Posterior vena cava (tissue), 2 donors: ENCODE measurements around the gene SYT8. TPM values are rescaled to one million over a fixed set of nuclear protein-coding genes. Genes with fewer than 3 reads are reported as not detected.

Source experiments
- DNase-seq: peaks from one replicate; pipeline ENCODE4 v3.0.0-alpha.2; 2020; ENCODE audit warnings: low spot score
- intact Hi-C, 2 donors: fragments of 100-400 bp; cut with DNase I; formaldehyde crosslinking; loops; one replicate each; pipeline versions ENCODE4 v1.14.1 to v1.14.2; 2022 to 2023
- total RNA-seq, 2 donors: library from RNA; stranded (reverse); fragmentation: NEBNext Ultra II Directional; extraction: Animal tissue kit (Norgen Biotek cat#: 25700); gene quantifications; one replicate each; pipeline ENCODE4 v1.2.1, GENCODE V29; 2021
- donor health status: DM: yes; HTN: yes; CAD: no.
- donor health status: DM: yes; HTN: yes; CAD: no.

Gene SYT8
- total RNA-seq, 2 donors from 2014 or later = not detected

- intact Hi-C loops = loop anchor here (5.0 kb wide), 2 partner anchors 312 to 317 kb away; no protein-coding TSS in a partner anchor
- DNase-seq = no peak
Observed at GRCh38 chr11:1839924-1840779, 5.4 kb downstream of the SYT8 start.

GRCh38 chr11:1840780-1841480 lies 6.1 kb downstream of the SYT8 start:
- intact Hi-C loops = no loop called here
- no peak for DNase-seq

GRCh38 chr11:1841511-1842148 lies 6.8 kb downstream of the SYT8 start:
- intact Hi-C loops = no loop called here
- no peak for DNase-seq

GRCh38 chr11:1842149-1843097 lies 7.6 kb downstream of the SYT8 start:
- no peak for DNase-seq
- intact Hi-C loops = no loop called here

GRCh38 chr11:1843098-1843473 lies 8.3 kb downstream of the SYT8 start:
- intact Hi-C loops = no loop called here
- DNase-seq = no peak

GRCh38 chr11:1843796-1844195 lies 9.0 kb downstream of the SYT8 start:
- no peak for DNase-seq
- intact Hi-C loops = no loop called here

GRCh38 chr11:1844221-1845094 lies 9.7 kb downstream of the SYT8 start:
- no peak for DNase-seq
- intact Hi-C loops = no loop called here

- intact Hi-C loops = no loop called here
- no peak for DNase-seq
Observed at GRCh38 chr11:1845095-1845429, 10.3 kb downstream of the SYT8 start.

- DNase-seq = no peak
- intact Hi-C loops = no loop called here
Observed at GRCh38 chr11:1845561-1846452, 11.0 kb downstream of the SYT8 start.

GRCh38 chr11:1846453-1846932 lies 11.7 kb downstream of the SYT8 start:
- intact Hi-C loops = no loop called here
- DNase-seq = no peak

- intact Hi-C loops = no loop called here
- DNase-seq = no peak
Observed at GRCh38 chr11:1847006-1847735, 12.4 kb downstream of the SYT8 start.

GRCh38 chr11:1847926-1848639 lies 13.3 kb downstream of the SYT8 start:
- intact Hi-C loops = no loop called here

GRCh38 chr11:1848640-1849430 lies 14.0 kb downstream of the SYT8 start:
- intact Hi-C loops = no loop called here
- DNase-seq = no peak

More at GRCh38 chr11:1847926-1848639, 13.3 kb downstream of the SYT8 start:
- DNase-seq = no peak

- no peak for DNase-seq
- intact Hi-C loops = no loop called here
Observed at GRCh38 chr11:1851468-1852180, 16.8 kb downstream of the SYT8 start.
